C4-2B (cell line): ENCODE results near the gene HNRNPU.
A peak's percentile ranks its signal among the peaks of the same experiment; 100 is the strongest.
"Not testable (repeated sequence)": the region's sequence is repeated elsewhere in the genome, so short reads cannot be mapped to it uniquely, and the experiment has no call there.

Experiments
- H3K27ac ChIP-seq: fragments of 450-650 bp; 2 replicates; pipeline ENCODE4 v1.5.1; 2017
- ZFX ChIP-seq: fragments of 450-650 bp; IDR thresholded peaks from 2 replicates; pipeline ENCODE4 v1.6.1; 2017
- TF ChIP-seq, protein P1 (sequence below): fragments of 450-650 bp; conservative IDR thresholded peaks from 2 replicates; pipeline ENCODE4 v1.5.1; 2017; ENCODE audit warnings: mild to moderate bottlenecking

HNRNPU gene

DNA sequence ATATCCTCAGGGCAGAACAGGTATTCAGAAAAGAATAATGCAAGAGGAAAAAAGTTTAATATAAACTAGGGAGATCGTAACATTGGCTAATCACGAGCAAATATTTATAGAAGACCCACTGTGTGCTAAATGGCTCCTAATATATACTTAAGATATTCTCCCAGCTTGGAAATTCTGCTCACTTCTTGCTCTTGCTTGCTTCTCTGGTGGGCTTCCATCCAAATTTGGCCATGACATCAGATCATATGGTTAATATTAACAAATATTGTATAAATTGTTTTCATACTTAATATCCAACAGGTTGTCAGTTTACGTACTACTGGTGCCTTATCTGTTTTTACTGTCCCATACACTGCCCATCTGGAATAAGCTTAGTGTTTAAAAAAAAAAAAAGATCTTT, 27.8 kb downstream of the HNRNPU start:
- H3K27ac ChIP-seq = peak overlapping the region; percentile 95; the same call in 1 of the 2 replicates
- no peak for TF ChIP-seq ZFX
- TF ChIP-seq, protein P1, sequence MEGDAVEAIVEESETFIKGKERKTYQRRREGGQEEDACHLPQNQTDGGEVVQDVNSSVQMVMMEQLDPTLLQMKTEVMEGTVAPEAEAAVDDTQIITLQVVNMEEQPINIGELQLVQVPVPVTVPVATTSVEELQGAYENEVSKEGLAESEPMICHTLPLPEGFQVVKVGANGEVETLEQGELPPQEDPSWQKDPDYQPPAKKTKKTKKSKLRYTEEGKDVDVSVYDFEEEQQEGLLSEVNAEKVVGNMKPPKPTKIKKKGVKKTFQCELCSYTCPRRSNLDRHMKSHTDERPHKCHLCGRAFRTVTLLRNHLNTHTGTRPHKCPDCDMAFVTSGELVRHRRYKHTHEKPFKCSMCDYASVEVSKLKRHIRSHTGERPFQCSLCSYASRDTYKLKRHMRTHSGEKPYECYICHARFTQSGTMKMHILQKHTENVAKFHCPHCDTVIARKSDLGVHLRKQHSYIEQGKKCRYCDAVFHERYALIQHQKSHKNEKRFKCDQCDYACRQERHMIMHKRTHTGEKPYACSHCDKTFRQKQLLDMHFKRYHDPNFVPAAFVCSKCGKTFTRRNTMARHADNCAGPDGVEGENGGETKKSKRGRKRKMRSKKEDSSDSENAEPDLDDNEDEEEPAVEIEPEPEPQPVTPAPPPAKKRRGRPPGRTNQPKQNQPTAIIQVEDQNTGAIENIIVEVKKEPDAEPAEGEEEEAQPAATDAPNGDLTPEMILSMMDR = no peak

GRCh38 chr1:244836135-244836521, 28.2 kb downstream of the HNRNPU start:
- peak overlapping the region; percentile 95 for H3K27ac ChIP-seq

GRCh38 chr1:244835276-244836134, 28.8 kb downstream of the HNRNPU start, which contains the start of gene COX20:
Gene COX20 (plus strand): TSS chr1:244835658. CDS start chr1:244835715, 57 bp downstream.
- peak within 1 kb of the TSS; percentile 95 for H3K27ac ChIP-seq
- TF ChIP-seq, protein P1 = no peak
- no peak for TF ChIP-seq ZFX

More at GRCh38 chr1:244836135-244836521, 28.2 kb downstream of the HNRNPU start:
- TF ChIP-seq ZFX = no peak
- TF ChIP-seq, protein P1 = no peak

DNA sequence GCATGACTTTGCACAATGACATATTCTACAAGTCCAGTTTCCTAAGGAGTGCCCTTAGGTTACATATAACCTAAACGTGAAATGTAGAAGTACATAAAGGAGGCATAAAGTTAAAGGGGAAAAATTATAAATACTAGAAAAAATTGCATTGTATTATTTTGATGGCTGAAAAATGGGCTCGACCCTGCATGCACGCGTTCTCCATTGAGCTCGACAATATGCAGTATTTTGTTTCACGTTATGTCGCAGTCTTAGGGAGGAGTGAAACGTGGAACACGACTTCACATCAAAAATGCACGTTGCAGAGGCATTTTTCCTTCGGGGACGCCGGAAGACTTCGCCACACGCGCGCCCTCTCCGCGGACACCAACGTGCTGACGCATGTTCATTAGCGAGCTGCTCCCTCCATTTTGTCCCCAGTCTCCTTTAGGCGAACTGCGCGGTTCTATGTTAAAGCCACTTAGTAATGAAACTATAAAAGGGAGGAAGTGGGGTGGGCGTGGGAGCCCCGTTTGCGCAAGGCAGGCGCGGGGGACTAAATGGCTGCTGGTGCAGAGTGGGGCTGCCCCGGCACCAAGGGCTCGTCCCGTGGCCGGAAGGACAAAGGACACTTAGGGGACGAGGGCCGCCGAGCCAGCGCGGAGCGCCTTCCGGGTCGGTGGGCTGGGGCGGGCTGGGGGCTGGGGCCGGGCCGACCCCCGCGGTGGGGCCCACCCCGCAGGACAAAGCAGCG, 29.6 kb downstream of the HNRNPU start:
- TF ChIP-seq ZFX = no peak
- TF ChIP-seq, protein P1 = no peak

GRCh38 chr1:244833734-244834542, 30.4 kb downstream of the HNRNPU start:
- peak overlapping the region; percentile 95 for H3K27ac ChIP-seq
- TF ChIP-seq, protein P1 = no peak
- TF ChIP-seq ZFX = no peak

More for the DNA sequence above, 29.6 kb downstream of the HNRNPU start:
- peak overlapping the region; percentile 95 for H3K27ac ChIP-seq

- H3K27ac ChIP-seq = not testable (repeated sequence)
These were observed 31.1 kb downstream of the HNRNPU start for GRCh38 chr1:244833260-244833659.

GRCh38 chr1:244830639-244831038, 33.7 kb downstream of the HNRNPU start:
- no peak overlapping the region for H3K27ac ChIP-seq
- TF ChIP-seq, protein P1 = no peak
